Metanephros (tissue), 1 donor: ENCODE measurements around the gene TRAPPC6A. TPM values are rescaled to one million over a fixed set of nuclear protein-coding genes. Genes with fewer than 3 reads are reported as not detected.

Experiments used
- total RNA-seq: library from RNA; depleted of rRNA; stranded (reverse); fragments of >200 nt; gene quantifications from one replicate; pipeline ENCODE4 v1.2.3, GENCODE V29; 2014

TRAPPC6A gene
- total RNA-seq = 23.9 TPM

GRCh38 chr19:45177817-45178261, at the start of gene TRAPPC6A:
TRAPPC6A (minus strand) TSS chr19:45178237; CDS start chr19:45178218, 19 bp downstream.

GRCh38 chr19:45178262-45179071, 430 bp upstream of the TRAPPC6A start, which contains the start of gene BLOC1S3:
BLOC1S3 (plus strand) TSS chr19:45178784; CDS start chr19:45179297, 513 bp downstream.

GRCh38 chr19:45160870-45161737, 16.9 kb downstream of the TRAPPC6A start, which contains the start of gene NKPD1:
NKPD1 (minus strand) TSS chr19:45160982; CDS start chr19:45160150, 832 bp downstream.

Other genes with a start within 250 kb of the TRAPPC6A start
- gene APOC4, start 236.0 kb downstream of the TRAPPC6A start, total RNA-seq = not detected
- gene APOC2, start 232.2 kb downstream of the TRAPPC6A start, total RNA-seq = 1.2 TPM
- gene CLPTM1, start 222.9 kb downstream of the TRAPPC6A start, total RNA-seq = 92.5 TPM
- 14.4 TPM for gene RELB, start 176.8 kb downstream of the TRAPPC6A start, total RNA-seq
- gene CLASRP, start 139.2 kb downstream of the TRAPPC6A start, total RNA-seq = 30.4 TPM
- 0.58 TPM for gene ZNF296, start 101.8 kb downstream of the TRAPPC6A start, total RNA-seq
- gene GEMIN7, start 99.0 kb downstream of the TRAPPC6A start, total RNA-seq = 12.2 TPM
- gene PPP1R37, start 85.1 kb downstream of the TRAPPC6A start, total RNA-seq = 34.4 TPM
- gene NKPD1, start 17.3 kb downstream of the TRAPPC6A start, total RNA-seq = 0.12 TPM
- gene BLOC1S3, start 547 bp upstream of the TRAPPC6A start, total RNA-seq = 6.9 TPM
- gene EXOC3L2, start 67.2 kb upstream of the TRAPPC6A start, total RNA-seq = 27.9 TPM
- gene MARK4, start 73.0 kb upstream of the TRAPPC6A start, total RNA-seq = 29.3 TPM
- gene CKM, start 144.6 kb upstream of the TRAPPC6A start, total RNA-seq = 1,004 TPM
- 4.0 TPM for gene KLC3, start 162.5 kb upstream of the TRAPPC6A start, total RNA-seq
- 20.7 TPM for gene ERCC2, start 192.3 kb upstream of the TRAPPC6A start, total RNA-seq
- 8.8 TPM for gene PPP1R13L, start 226.8 kb upstream of the TRAPPC6A start, total RNA-seq
- gene POLR1G, start 228.4 kb upstream of the TRAPPC6A start, total RNA-seq = 7.2 TPM
- 72.8 TPM for gene ERCC1, start 245.7 kb upstream of the TRAPPC6A start, total RNA-seq